Coronary artery (tissue), 2 donors: ENCODE results near the gene FILIP1L.

Source experiments
- DNase-seq: peaks from one replicate; pipeline ENCODE4 v3.0.0-alpha.2; 2017; ENCODE audit warnings: low spot score
- H3K27ac ChIP-seq, 2 donors: fragments of 200-600 bp; sonication (generic); one replicate each; pipeline ENCODE4 v1.5.1; 2016 to 2019
- H3K4me3 ChIP-seq: fragments of 200-600 bp; sonication (generic); 2 replicates; pipeline ENCODE4 v1.5.1; 2016; ENCODE audit warnings: mild to moderate bottlenecking, moderate library complexity
- TF ChIP-seq, protein P1 (sequence below): fragments of 200-600 bp; sonication (generic); IDR thresholded peaks from one replicate; pipeline ENCODE4 v1.5.1; 2019; ENCODE audit warnings: antibody characterized with exemption

Gene FILIP1L

DNA sequence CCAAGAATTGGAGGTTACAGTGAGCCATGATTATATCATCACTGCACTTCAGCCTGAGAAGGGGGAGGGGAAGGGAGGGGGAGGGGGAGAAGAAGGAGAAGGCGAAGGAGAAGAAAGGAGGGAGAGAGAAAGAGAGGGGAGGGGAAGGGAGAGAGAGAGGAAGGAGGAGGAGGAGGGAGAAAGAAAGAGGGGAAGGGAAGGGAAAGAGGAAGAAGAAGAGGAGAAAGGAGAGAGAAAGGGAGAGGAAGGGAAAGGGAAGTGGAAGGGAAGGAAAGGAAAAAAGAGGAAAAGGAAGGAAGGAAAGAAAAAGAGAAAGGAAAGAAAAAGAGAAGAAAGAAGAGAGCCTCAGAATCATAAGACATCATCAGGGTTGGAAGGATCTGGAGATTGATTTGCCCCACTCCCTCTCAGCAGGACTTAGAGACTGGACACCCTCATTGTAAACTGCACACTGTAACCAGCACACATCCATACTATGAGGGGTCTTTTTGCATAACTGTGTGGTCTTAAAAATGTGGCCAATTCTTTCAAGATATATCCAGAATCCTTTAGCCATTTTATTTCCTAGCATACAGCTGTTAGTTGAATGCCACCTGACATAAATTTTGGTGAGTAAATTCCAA, 165.7 kb downstream of the FILIP1L start:
- no peak for DNase-seq
- Histone ChIP-seq H3K4me3 (no peak overlapping the region), H3K27ac (peak overlapping the region in 1 of 2 donors; percentile 47)
- TF ChIP-seq, protein P1, sequence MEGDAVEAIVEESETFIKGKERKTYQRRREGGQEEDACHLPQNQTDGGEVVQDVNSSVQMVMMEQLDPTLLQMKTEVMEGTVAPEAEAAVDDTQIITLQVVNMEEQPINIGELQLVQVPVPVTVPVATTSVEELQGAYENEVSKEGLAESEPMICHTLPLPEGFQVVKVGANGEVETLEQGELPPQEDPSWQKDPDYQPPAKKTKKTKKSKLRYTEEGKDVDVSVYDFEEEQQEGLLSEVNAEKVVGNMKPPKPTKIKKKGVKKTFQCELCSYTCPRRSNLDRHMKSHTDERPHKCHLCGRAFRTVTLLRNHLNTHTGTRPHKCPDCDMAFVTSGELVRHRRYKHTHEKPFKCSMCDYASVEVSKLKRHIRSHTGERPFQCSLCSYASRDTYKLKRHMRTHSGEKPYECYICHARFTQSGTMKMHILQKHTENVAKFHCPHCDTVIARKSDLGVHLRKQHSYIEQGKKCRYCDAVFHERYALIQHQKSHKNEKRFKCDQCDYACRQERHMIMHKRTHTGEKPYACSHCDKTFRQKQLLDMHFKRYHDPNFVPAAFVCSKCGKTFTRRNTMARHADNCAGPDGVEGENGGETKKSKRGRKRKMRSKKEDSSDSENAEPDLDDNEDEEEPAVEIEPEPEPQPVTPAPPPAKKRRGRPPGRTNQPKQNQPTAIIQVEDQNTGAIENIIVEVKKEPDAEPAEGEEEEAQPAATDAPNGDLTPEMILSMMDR, result no peak

DNA sequence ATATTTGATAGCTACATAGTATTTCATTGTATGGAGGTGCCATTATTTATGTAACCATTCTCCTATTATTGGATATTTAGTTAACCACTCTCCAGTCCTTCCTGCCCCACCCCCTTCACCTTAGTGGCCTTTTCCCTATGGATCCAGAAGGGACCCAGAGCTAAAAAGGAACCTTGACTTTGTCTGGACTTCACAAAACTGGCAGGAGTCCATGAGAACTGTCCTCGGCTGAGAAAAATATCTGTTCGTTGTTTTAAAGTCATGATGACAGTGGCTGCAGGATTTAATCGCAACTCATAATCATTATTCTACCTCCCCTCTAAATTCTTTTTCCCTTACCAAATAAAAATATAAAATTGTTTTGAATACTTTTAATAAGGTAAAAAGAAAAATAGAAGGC, 166.9 kb downstream of the FILIP1L start:
- Histone ChIP-seq H3K4me3 (no peak overlapping the region), H3K27ac (no peak overlapping the region)
- no peak for DNase-seq
- TF ChIP-seq, protein P1, result no peak

DNA sequence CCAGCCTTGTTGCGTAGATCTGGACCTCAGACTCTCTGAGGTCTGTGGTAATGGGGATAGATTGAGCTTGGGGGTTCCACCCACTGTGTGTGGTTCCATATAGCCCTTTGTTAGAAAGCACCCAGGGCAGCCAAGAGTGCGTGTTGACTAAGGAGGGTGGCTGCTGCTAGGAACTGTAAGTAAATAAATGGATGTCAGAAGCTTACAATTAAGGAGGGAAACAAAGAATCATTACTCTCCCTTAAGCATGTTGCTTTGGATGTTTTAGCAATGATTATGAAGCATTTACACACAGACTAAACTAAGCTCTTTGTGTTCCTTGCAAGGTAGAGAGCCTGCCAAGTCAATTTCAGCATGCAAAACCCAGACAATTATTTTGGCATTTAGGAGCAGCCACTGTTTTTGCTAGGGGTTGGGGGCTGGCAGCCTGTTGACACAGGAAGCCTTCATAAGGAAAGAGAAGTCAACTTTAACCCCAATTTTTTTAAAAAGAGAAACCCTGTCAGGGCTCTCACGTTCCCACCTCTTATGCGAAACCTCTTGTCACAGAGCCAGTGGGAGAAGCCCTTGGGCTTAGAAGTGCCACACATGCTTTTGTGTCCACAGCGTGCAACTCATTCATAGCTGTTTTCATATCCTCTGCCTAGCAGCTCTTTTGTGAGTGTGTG, 168.8 kb downstream of the FILIP1L start:
- TF ChIP-seq, protein P1, result no peak
- DNase-seq, result no peak
- Histone ChIP-seq H3K27ac (peak overlapping the region; percentile 53 to 79), H3K4me3 (no peak overlapping the region)

DNA sequence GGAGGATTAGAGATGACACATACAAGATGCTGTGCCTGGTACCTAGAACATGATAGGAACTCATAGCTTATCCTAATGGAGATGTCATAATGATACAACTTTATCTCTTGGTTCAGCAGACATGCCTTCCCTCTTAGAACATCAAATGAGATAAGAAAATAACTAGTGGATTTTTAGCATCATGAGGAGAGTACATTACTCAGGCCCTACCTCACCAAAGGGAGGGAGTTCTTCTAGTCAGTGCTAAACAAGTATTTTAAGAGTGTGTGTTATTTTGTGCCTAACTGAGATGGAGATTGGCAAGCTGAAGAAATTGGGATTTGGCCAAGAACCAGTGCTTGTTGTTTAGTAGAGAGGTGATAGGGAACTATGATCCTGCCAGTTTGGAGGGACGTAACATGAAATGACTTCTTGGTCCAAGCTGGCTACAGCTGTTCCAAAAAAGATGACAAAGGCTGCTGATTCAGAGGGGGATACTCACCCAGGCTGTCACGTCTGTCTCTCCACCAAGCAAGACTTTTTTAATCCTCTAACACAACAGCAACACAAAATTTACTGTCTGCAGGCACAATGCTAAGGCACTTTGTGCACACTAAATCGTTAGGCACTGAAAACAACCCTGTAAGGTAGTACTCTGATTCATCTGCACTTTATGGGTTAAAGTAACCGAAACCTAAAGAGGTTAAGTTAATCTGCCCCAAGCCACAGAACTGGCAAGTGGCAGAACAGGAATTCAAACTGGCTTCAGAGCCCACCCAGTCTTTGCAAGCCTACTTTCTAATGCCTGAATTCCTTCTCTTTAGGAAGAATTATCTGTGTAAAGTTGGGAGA, 170.2 kb downstream of the FILIP1L start:
- DNase-seq, result no peak
- TF ChIP-seq, protein P1, result no peak
- H3K27ac ChIP-seq, result peak overlapping the region; percentile 53 to 79
- H3K4me3 ChIP-seq, result no peak overlapping the region

DNA sequence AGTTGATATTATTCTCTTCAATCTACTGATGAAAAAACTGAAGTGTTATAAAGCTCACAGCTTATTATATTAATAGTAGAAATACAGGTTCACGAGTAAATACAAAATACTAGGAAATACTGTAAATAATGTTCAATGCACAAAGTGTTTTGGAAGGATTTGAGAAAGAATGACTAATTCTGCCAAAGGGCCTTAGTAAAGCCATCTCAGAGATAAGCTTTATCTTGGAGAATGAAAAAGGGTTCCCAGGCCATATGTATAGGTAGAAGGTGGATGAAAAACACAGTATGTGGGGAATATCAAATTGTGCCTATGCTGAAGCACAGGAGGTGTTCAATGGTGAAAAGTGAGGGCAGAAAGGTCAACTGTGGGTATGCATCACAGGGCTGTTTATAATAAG, 173.1 kb downstream of the FILIP1L start:
- DNase-seq, result no peak
- TF ChIP-seq, protein P1, result no peak
- Histone ChIP-seq H3K4me3 (no peak overlapping the region), H3K27ac (peak overlapping the region; percentile 78 to 80)

DNA sequence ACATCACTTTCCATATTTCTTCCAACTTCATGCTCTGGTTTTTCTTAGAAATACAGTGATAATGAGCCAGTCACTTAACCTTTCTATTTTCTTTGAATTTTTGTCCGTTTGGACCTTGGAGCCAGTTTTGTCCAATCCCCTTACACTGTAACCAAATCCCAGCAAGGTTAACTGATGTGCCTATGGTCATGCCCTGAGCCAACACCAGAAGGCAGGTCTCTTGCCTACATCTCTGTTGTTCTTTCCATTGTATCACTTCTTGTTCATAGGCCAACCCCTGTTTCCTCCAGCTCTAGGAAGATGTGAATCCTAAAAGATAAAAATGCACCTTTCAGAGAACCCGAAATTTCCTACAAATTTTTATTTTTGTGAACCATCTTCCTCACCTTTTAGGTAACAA, 174.0 kb downstream of the FILIP1L start:
- Histone ChIP-seq H3K4me3 (no peak overlapping the region), H3K27ac (peak overlapping the region; percentile 78 to 80)
- TF ChIP-seq, protein P1, result no peak
- DNase-seq, result no peak
